Esophagus muscularis mucosa (tissue), 4 donors: ENCODE measurements around the gene PPP1R2. TPM values are rescaled to one million over a fixed set of nuclear protein-coding genes. Genes with fewer than 3 reads are reported as not detected.

ENCODE experiments used
- DNase-seq: peaks from one replicate; pipeline ENCODE4 v3.0.0-alpha.2; 2017; ENCODE audit errors: extremely low spot score
- H3K27ac ChIP-seq, 4 donors: fragments of 200-600 bp; sonication (generic); replicated peaks in 1 of 4; 1 replicate in 3 of 4; 2 replicates in 1 of 4; pipeline ENCODE4 v1.5.1; 2016 to 2019; ENCODE audit warnings: mild to moderate bottlenecking in 1 of 4
- H3K27me3 ChIP-seq, 4 donors: fragments of 200-600 bp; sonication (generic); one replicate each; pipeline versions ENCODE4 v1.5.1 to v1.6.0; 2016 to 2019
- H3K36me3 ChIP-seq, 4 donors: fragments of 200-600 bp; sonication (generic); one replicate each; pipeline ENCODE4 v1.5.1; 2016 to 2019
- H3K4me1 ChIP-seq, 4 donors: fragments of 200-600 bp; sonication (generic); one replicate each; pipeline ENCODE4 v1.5.1; 2016 to 2019
- H3K4me3 ChIP-seq, 4 donors: fragments of 200-600 bp; sonication (generic); 1 replicate in 2 of 4; 2 replicates in 2 of 4; pipeline ENCODE4 v1.5.1; 2016 to 2019; ENCODE audit warnings: mild to moderate bottlenecking in 4 of 4, moderate library complexity in 1 of 4
- H3K9me3 ChIP-seq, 4 donors: fragments of 200-600 bp; sonication (generic); 1 replicate in 3 of 4; 2 replicates in 1 of 4; pipeline ENCODE4 v1.5.1; 2016 to 2019
- EP300 ChIP-seq: sonication (generic); formaldehyde crosslinking; IDR thresholded peaks from one replicate; pipeline ENCODE4 v1.6.1; 2017; ENCODE audit warnings: antibody characterized with exemption
- POLR2A ChIP-seq: fragments of 450-650 bp; IDR thresholded peaks from one replicate; pipeline ENCODE4 v1.6.1; 2017; ENCODE audit warnings: antibody characterized with exemption, moderate library complexity, mild to moderate bottlenecking, low read depth
- POLR2AphosphoS5 ChIP-seq, 2 donors: sonication (generic); formaldehyde crosslinking; IDR thresholded peaks; one replicate each; pipeline ENCODE4 v1.6.1; 2017; ENCODE audit warnings: antibody characterized with exemption in 2 of 2
- WGBS: methylation state at CpG from one replicate; pipeline ENCODE4 v1.1.5; 2018; 5-methylcytosine and 5-hydroxymethylcytosine counted together
- intact Hi-C: fragments of 100-400 bp; cut with DNase I; formaldehyde crosslinking; loops from one replicate; pipeline ENCODE4 v1.15.1; 2023
- total RNA-seq, 4 donors: library from RNA; depleted of rRNA; stranded (reverse); fragments of >200 nt; gene quantifications; one replicate each; pipeline versions ENCODE4 v1.1.0 to v1.2.1, GENCODE V29; 2016
- TF ChIP-seq, protein P1 (sequence below), 3 experiments: fragments of 200-600 bp in 2 of 3; fragments of 450-650 bp in 1 of 3; sonication (generic) in 2 of 3; IDR thresholded peaks; one replicate each; pipeline ENCODE4 v1.5.1; 2017 to 2019; ENCODE audit warnings: antibody characterized with exemption in 3 of 3, mild to moderate bottlenecking in 2 of 3, moderate library complexity in 1 of 3

PPP1R2 gene
- total RNA-seq, 4 donors from 2014 or later: 67.6 to 134 (median 86.7) TPM

DNA sequence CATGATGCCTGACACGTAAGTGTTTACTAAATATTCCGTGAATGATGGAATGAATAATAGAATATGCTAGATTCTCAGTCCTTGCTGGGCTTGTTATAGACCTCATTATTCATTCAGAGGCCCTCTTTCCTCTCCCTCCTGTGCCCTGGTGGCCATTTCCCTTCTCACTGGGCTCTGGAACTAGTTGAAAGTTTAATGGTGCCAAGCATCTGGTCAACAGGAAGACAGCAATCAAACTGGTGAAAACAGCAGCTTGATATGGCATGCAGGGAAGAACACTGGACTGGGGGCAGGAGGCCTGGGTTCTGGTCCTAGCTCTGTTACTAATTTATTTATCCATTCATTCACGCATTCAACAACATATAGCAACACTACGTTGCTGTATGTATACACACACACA lies 44.3 kb upstream of the PPP1R2 start:
- Histone ChIP-seq H3K4me3 (no peak overlapping the region), H3K9me3 (peaks cover 0 to 6% (median 2%) of the 10 kb centered on the region in 4 donors), H3K4me1 (peaks cover 0 to 7% (median 3%) of the 10 kb centered on the region in 4 donors), H3K27ac (no peak overlapping the region), H3K36me3 (no peaks in the 10 kb centered on the region), H3K27me3 (no peaks in the 10 kb centered on the region)
- DNase-seq: no peak
- TF ChIP-seq POLR2A (no peak), POLR2AphosphoS5 (IDR thresholded peaks at IDR 0.05) (no peak), EP300 (no peak)
- TF ChIP-seq, protein P1, sequence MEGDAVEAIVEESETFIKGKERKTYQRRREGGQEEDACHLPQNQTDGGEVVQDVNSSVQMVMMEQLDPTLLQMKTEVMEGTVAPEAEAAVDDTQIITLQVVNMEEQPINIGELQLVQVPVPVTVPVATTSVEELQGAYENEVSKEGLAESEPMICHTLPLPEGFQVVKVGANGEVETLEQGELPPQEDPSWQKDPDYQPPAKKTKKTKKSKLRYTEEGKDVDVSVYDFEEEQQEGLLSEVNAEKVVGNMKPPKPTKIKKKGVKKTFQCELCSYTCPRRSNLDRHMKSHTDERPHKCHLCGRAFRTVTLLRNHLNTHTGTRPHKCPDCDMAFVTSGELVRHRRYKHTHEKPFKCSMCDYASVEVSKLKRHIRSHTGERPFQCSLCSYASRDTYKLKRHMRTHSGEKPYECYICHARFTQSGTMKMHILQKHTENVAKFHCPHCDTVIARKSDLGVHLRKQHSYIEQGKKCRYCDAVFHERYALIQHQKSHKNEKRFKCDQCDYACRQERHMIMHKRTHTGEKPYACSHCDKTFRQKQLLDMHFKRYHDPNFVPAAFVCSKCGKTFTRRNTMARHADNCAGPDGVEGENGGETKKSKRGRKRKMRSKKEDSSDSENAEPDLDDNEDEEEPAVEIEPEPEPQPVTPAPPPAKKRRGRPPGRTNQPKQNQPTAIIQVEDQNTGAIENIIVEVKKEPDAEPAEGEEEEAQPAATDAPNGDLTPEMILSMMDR (IDR thresholded peaks at IDR 0.05): no peak
- 83% methylated on average over 4 of the region's 4 CpGs for WGBS
- intact Hi-C loops: no loop called here

DNA sequence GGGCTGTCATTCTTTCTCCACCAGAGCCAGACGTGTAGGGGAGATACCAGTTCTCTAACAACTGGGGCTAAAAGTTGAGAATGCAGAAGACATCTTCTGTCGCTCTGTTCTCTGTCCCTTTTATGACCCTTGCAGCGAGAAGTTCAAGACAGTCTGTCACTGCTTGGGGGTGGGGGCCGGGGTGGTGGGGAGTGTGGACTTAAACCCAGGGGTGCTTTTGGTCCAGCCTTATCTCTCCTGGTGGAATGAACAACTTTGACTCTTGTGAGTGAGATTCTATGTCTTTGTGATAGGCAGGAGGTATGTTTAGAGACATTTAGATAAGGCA lies 41.4 kb upstream of the PPP1R2 start:
- peak overlapping the region in 2 of 4 donors; percentile 30 to 41 for H3K4me3 ChIP-seq
- peak overlapping the region in 3 of 4 donors; percentile 40 to 67 (median 41) for H3K27ac ChIP-seq
- 57% methylated on average over 4 of the region's 4 CpGs for WGBS
- peaks cover 0 to 6% (median 2%) of the 10 kb centered on the region in 4 donors for H3K9me3 ChIP-seq
- intact Hi-C loops: no loop called here
- H3K36me3 ChIP-seq: peaks cover 0 to 1% (median 0%) of the 10 kb centered on the region in 4 donors
- TF ChIP-seq, protein P1 (IDR thresholded peaks at IDR 0.05): no peak
- no peak for TF ChIP-seq POLR2A
- TF ChIP-seq POLR2AphosphoS5 (IDR thresholded peaks at IDR 0.05): no peak
- TF ChIP-seq EP300: no peak
- peaks cover 6 to 14% (median 11%) of the 10 kb centered on the region in 4 donors for H3K4me1 ChIP-seq
- DNase-seq: no peak
- no peaks in the 10 kb centered on the region for H3K27me3 ChIP-seq

DNA sequence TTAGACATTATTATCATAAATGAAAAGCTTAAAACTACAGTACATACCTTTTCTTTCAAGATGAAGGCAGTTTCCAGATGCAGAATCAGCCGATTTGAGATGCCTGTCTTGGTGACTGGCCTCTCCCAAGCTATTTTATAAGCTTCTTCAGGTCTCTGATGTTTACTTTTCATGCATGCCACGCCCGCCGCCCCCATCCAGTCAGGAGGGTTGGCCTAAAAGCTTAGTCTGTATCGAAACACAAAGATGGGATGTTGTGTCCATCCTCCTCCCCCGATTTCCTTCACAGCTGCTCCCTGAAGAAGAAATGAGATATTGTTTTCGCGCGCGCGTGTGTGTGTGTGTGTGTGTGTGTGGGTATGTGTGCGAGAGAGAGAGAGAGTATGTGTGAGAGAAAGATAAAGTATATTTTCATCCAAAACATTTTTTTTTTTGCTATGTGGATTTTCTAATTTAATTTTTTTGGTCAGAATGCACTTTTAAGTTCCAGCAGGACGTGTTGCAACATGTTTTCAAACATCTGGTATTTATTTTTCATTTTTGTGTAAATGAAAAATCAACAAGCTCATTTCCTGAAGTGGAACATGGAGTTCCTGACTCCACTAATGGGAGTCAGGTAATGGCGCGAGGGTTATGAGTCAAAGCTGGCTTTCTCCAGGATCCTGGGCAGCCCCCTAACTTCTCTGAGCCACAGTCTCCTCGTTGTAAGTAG lies 40.9 kb upstream of the PPP1R2 start, which contains the start of gene APOD:
APOD (minus strand) TSS at position 110 of the 712 bp plus-strand sequence. CDS start 4,479 bp downstream, outside the sequence.
- Histone ChIP-seq H3K27ac (peak within 1 kb of the TSS in 3 of 4 donors; percentile 40 to 67 (median 41)), H3K36me3 (peaks cover 0 to 7% (median 0%) of the 10 kb centered on the region in 4 donors), H3K27me3 (no peaks in the 10 kb centered on the region), H3K4me1 (peaks cover 6 to 14% (median 11%) of the 10 kb centered on the region in 4 donors), H3K4me3 (peak within 1 kb of the TSS; percentile 27 to 41 (median 32)), H3K9me3 (peaks cover 0 to 1% (median under 1%) of the 10 kb centered on the region in 4 donors)
- no peak for DNase-seq
- 48% methylated on average over 16 of the region's 16 CpGs for WGBS
- TF ChIP-seq POLR2A (no peak), POLR2AphosphoS5 (IDR thresholded peaks at IDR 0.05) (peak in 1 of 2 donors; percentile 30)
- intact Hi-C loops: no loop called here

DNA sequence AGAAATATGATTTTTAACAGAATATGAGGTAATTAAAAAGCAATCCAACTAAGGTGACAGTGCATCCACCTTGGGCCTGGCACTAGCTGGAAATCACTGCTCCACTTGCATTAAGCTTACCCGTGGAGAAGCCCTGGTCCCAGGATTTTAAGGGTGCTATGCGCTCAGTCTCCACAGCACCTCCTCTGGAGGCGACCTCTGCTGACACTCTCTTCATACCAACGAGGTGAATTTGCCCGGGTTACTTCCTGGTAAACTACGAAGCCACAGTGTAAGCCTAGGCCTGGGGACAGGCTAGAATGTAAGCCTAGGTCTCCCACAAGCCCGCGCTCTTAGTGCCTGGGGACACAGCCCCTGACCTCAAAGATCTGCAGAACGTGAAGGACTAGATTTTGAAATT lies 39.8 kb upstream of the PPP1R2 start:
- no peak overlapping the region for H3K27ac ChIP-seq

More for the DNA sequence above, 39.8 kb upstream of the PPP1R2 start:
- 89% methylated on average over 9 of the region's 9 CpGs for WGBS
- Histone ChIP-seq H3K4me1 (peaks cover 6 to 14% (median 11%) of the 10 kb centered on the region in 4 donors), H3K9me3 (no peaks in the 10 kb centered on the region), H3K4me3 (peak overlapping the region; percentile 27 to 41 (median 32)), H3K27me3 (no peaks in the 10 kb centered on the region), H3K36me3 (peaks cover 0 to 12% (median 0%) of the 10 kb centered on the region in 4 donors)
- intact Hi-C loops: no loop called here
- no peak for TF ChIP-seq EP300
- TF ChIP-seq, protein P1 (IDR thresholded peaks at IDR 0.05): no peak
- TF ChIP-seq POLR2A: no peak
- no peak for TF ChIP-seq POLR2AphosphoS5 (IDR thresholded peaks at IDR 0.05)
- DNase-seq: no peak
